HG03439 (cell line): ENCODE results near the gene RNF167.
A peak's percentile ranks its signal among the peaks of the same experiment; 100 is the strongest.

Source experiments
- ATAC-seq: cut with Tn5 transposase; IDR thresholded peaks from one replicate; pipeline ENCODE4 v1.9.1; 2021; ENCODE audit warnings: mild to moderate bottlenecking, moderate library complexity; ENCODE audit not compliant: unreplicated experiment

The RNF167 gene

DNA sequence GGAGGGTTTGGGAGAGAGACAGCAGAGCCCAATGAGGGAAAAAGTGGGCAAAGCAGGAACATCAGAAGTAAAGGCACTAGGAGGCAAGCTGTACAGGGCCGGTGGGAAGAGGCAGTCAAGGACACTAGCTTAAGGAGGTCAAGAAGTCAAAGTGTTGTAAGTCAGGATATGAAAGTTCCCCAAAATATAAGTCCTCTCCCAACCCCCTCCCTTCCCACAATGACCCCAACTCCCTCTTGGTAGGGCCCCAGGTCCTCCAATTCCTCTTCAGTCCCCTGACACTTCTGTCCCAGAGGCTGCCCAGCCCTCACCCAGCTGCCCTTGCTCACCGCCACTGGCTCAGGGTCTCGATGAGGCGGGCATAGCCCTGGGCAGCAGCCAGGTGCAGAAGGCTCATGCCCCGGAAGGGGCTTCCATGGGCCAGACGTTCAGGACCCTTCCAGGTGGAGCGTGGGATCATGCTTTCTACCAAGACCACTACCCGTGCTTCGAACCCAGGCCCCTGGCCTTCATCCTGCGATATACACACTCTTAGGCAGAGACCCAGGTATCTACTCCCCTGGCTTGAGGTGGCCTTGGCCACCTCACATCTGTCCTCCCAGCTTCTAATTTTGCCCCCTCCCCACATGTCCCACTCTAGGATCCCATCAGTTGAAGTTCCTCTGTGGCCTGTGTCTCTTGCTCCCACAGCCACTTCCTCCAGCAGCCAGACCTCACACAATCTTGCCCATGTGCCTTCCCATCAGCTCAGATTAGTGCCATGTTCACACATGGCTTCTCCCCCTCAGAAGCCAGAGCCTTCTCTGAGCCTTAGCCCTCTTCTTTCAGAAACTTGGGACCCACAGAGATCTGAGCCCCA is 33.4 kb downstream of the RNF167 start:
- ATAC-seq = no peak

DNA sequence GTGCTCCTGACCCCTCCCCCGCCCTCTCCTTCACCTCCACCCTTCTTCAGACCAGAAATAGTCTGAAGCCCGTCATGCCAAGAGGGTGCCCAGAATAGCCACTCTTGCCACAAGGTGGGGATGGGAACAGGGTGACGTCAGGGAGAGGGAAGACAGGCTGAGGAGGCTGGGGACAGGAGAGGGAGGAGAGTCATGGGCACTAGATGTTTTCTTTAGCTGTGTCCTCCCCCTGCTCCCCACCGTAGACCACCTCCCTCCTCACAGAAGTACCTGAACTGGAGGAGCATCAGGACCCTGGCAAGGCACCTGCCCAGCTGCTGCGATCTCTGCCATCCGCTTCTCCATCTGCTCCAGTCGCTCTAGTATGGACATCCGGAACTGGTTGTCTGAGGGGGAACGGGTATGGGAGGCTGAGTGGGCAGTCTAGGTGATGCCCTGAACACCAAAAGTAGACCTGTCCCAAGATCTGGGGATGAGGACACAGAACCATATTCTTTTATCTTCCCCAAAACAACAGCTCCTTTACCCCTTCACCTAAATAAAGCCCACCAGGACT is 34.1 kb downstream of the RNF167 start:
- ATAC-seq = no peak

DNA sequence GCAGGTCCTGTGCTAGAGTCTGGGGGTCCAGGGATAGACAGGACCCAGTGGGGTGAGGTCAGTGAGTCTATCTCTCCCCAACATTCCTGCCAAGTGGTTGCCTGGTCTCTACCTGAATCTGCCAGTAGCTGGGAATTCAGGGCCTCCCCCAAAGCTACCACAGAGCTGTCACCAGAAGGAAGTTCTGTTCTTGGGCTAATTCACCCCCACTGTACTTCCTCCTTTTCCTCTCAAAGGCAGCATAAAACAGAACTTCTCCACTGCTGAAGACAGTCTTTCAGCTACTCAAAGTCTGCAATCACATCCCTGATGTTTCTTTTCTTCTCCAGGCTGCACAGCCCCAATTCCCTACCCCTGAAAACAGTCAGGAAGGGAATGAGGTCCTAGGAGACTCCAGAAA is 38.7 kb downstream of the RNF167 start:
- ATAC-seq = no peak

DNA sequence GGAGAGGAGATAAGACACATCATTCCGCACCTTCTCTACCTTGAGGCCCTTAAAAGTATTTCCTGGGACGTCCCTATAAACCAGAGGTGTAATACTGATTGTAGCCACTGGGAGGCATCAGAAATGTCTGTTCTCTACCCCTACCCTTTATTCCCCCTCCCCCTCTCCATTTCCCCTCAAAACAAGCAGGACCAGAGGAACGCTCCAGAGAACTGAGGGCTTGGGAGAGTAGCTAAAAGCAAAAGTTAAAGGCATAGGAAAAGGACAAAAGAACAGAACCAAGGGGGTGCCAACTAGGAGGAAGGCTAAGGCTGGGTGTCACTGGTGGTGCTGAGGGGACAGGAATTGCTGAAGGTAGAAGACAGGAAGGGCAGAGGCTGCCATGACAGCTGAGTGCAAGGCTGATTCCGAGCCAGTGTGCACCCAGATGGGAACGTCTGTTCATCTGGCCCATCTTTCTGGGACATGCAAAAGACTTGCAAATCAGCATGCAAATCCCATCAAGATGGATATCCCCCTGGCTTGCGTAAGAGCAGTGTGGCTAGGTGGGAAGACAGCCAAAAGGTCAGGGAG is 40.7 kb downstream of the RNF167 start:
- no peak for ATAC-seq

DNA sequence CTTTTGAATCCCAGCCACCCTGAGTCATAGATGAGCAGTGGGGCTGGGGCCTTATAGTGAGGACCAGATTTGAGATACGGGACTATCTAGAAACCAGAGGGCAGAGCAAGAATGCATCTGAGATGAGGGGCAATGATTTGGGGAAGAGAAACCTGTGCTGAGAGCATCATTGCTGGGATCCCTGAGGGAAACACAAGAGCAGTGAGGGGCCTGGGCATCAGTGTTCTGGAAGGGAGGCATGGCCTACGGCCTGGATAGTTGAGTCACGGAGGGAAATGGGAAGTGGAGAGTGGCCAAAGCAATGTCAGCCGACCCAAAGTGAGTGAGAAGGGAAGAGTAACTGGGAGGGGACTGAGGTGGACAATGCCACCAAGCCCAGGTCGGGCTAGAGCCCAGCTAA is 42.2 kb downstream of the RNF167 start:
- ATAC-seq = no peak

DNA sequence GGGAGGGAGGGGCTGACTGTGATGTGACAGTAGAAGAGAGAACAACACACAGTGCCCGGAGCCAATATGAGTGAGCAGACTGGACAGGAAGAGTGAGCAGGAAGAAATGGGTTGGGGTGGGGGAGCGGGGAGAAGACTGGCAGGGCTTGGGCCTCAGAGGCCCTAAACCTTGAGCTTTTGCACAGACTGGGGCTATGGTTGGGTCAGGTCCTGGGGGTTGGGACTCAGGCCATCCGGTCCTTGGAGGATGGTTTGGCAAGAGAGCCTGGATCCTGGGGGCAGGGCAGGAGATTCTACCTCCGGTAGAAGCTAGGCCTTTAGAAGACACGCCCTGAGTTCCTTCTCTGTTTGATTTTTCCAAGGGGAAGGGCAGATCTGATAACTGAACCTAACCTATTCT is 46.3 kb downstream of the RNF167 start:
- ATAC-seq = no peak

DNA sequence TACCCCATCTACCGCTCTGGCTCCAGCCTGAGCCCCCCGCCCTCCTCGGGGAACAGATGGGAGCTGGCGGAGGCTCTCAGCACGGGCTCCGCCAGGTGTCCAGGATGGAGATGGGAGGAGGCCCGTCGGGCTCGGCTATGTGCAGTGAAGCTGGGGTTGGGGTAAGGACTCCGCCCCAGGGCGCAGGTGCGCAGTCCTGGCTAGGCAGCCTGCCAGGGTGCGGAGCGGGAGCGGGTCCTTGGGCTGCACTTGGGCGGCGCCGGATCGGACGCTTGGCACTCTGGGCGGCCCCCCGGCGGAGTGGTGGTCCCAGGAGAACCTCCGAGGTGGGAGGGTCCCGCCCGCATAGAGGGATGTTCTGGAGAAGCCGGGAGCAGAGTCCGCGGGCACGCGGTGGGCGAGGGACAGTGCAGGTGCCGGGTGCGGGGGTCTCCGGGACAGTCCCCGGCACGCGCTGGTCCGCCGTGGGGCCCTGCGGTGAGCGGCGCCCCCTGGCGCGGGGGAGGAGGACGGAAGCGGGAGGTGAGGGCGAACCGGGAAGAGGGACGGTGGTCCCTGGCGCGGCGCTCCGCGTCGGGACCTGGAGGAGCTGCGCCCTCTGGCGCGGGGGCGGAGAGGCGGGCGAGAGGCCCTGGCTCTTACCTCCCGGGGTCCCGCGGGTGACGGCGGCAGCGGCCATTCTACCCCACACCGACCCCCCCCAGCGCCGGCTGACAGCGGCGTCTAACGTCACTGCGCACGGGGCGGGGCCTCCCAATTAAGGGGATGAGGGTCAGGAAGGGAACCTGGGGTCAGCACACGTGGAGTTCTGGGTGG is 47.1 kb downstream of the RNF167 start, which contains the start of gene CAMTA2:
TSS of gene CAMTA2 (minus strand) at position 725 of the 816 bp plus-strand sequence. CDS start 1,453 bp downstream, outside the sequence.
- peak; percentile 65 for ATAC-seq

DNA sequence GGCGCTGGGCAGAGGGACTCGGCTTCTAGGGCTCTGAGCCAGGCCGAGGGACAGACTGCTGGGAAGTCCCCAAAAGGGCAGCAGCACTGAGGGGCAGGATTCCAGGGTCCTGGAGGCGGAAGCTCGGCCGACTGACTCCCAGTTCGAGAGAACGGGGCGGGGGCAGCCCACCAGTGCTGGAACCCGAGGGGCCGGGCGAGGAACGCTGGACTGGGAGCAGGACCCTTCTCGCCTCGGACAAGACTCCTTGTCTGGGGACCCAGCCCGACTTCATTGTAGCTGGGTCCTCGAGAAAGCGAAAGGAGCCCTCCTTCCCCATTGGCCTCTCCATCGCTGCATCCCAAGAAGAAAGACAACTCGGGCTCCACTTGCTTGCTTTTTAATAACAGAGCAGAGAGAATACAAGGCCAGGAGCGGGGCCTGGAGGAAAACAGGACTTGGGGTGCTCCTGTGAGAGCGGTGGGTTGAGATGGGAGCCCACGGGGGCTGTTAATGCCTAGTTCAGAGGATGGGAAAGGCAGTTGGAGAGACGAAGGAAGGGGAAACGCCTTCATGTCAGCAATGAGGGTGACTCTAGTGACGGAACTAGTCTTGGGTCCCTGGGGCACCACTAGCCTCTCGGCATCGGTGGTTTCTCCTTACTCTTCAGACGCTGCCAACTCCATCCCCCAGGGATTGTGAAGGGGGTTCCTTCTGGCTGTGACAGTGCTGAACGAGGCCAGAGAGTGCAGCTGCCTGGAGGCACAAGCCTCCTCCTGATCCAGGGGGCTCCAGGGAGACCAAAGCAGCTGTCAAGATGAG is 47.9 kb downstream of the RNF167 start:
- ATAC-seq = no peak

DNA sequence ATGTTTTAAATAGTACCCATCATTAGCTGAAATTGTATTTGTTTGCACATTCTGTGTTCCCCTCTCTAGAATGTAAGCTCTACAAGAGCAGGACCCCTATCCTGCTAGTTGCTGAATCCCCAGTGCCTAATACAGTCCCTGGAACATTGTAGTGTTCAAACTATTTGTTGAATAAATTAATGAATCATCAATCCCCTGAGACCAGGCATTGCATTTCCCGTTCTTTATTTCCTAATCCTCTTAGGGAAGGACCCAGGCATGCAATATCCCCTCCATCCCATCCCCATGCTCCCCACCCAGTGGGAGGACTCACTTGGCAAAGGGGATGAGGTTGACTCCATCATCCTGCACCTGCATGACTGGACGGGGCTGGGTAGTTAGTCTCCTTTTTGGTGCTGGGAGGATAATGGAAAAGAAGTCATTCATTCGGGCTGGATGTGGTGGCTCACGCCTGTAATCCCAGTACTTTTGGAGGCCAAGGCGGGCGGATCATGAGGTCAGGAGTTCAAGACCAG is 54.1 kb downstream of the RNF167 start:
- ATAC-seq = no peak
